ENCODE data around the gene OBP2A. TPM values are rescaled to one million over a fixed set of nuclear protein-coding genes. Genes with fewer than 3 reads are reported as not detected.

The OBP2A gene
- polyA plus RNA-seq, 4 donors, result 0.09 TPM; not detected in 3

DNA sequence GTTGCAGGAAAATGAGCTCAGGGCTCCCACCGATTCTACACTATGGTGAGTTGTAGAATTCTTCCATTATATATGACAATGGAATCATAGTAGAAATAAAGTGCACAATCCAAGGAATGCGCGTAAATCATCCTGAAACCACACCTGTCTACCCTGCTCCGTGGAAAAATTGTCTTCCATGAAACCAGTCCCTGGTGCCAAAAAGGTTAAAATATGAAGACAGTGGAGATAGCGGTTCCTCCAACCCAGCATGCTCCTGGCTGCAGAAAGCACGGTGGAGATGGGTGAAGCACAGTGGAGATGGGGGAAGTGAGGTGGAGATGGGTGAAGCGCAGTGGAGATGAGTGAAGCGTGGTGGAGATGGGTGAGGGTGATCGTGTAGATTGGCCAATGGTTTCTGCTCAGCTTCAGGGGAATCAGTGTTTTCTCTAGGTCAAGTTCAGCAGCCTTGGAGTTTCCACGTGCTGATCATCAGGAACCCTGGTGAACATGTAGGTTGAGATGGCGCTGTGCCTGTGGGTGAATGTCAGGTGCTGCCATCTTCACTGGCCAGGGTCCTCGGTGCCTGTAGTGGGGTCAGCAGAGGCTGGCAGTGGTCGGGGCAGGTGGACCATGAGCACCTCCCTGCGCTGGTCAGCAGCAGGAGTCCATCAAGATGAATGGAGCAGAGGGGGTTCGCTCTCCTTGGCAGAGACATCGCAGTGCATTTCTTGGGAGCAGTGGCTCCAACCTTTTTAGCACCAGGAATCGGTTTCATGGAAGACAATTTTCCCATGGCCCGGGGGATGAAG lies 35.9 kb downstream of the OBP2A start:
- H3K36me3 ChIP-seq (ENCODE audit: control insufficient read depth in 3 of 3, insufficient read depth in 2 of 3, low read depth in 1 of 3, low read length in 3 of 3), result no peaks in the 10 kb centered on the region
- no peak overlapping the region for H3K4me3 ChIP-seq (ENCODE audit: low read depth in 1 of 3, low read length in 3 of 3)
- H3K27ac ChIP-seq (ENCODE audit: low read depth in 1 of 3, low read length in 2 of 3), result no peak overlapping the region
- H3K9me3 ChIP-seq (ENCODE audit: control insufficient read depth in 2 of 2, insufficient read depth in 1 of 2, low read depth in 1 of 2, low read length in 1 of 2), result no peaks in the 10 kb centered on the region
- H3K4me1 ChIP-seq (ENCODE audit: control insufficient read depth in 3 of 3, insufficient read depth in 2 of 3, low read depth in 1 of 3, low read length in 2 of 3), result no peaks in the 10 kb centered on the region
- 85 to 88% (median 85%) methylated on average over 18 of the region's 18 CpGs for WGBS, 3 donors
- no peaks in the 10 kb centered on the region for H3K27me3 ChIP-seq (ENCODE audit: control insufficient read depth in 3 of 3, insufficient read depth in 3 of 3, low read length in 3 of 3)
- no peak for FAIRE-seq
- DNase-seq, result no peak

- FAIRE-seq, result no peak
- Histone ChIP-seq H3K36me3 (ENCODE audit: control insufficient read depth in 3 of 3, insufficient read depth in 2 of 3, low read depth in 1 of 3, low read length in 3 of 3) (no peaks in the 10 kb centered on the region), H3K4me3 (ENCODE audit: low read depth in 1 of 3, low read length in 3 of 3) (no peak overlapping the region), H3K9me3 (ENCODE audit: control insufficient read depth in 2 of 2, insufficient read depth in 1 of 2, low read depth in 1 of 2, low read length in 1 of 2) (no peaks in the 10 kb centered on the region), H3K27me3 (ENCODE audit: control insufficient read depth in 3 of 3, insufficient read depth in 3 of 3, low read length in 3 of 3) (no peaks in the 10 kb centered on the region), H3K4me1 (ENCODE audit: control insufficient read depth in 3 of 3, insufficient read depth in 2 of 3, low read depth in 1 of 3, low read length in 2 of 3) (no peaks in the 10 kb centered on the region), H3K27ac (ENCODE audit: low read depth in 1 of 3, low read length in 2 of 3) (no peak overlapping the region)
- 82 to 88% (median 88%) methylated on average over 14 of the region's 14 CpGs for WGBS, 3 donors
- no peak for DNase-seq
Measured at GRCh38 chr9:135582541-135582940, 36.6 kb downstream of the OBP2A start.

GRCh38 chr9:135582966-135583687 lies 37.2 kb downstream of the OBP2A start:
- H3K27me3 ChIP-seq (ENCODE audit: control insufficient read depth in 3 of 3, insufficient read depth in 3 of 3, low read length in 3 of 3), result no peaks in the 10 kb centered on the region
- 70 to 78% (median 74%) methylated on average over 18 to 19 of the region's 19 CpGs for WGBS, 3 donors
- DNase-seq, result no peak

DNA sequence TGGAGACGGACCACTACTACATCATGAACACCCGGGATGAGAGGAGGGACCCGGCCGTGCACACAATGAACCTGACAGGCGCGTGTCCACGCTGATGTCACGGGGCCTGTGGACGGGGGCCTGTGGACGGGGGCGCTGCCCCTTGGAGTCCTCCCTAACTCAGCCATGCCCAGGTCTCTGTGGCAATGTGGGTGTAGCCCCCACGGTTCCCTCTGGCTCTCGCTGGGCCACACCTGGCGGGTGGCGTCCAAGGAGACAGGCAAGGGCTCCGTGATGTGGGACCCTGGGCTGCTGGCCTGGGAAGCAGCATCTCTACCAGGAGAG lies 37.7 kb downstream of the OBP2A start:
- H3K36me3 ChIP-seq (ENCODE audit: control insufficient read depth in 3 of 3, insufficient read depth in 2 of 3, low read depth in 1 of 3, low read length in 3 of 3), result no peaks in the 10 kb centered on the region
- DNase-seq (no peak), FAIRE-seq (no peak)
- no peaks in the 10 kb centered on the region for H3K9me3 ChIP-seq (ENCODE audit: control insufficient read depth in 2 of 2, insufficient read depth in 1 of 2, low read depth in 1 of 2, low read length in 1 of 2)
- no peaks in the 10 kb centered on the region for H3K4me1 ChIP-seq (ENCODE audit: control insufficient read depth in 3 of 3, insufficient read depth in 2 of 3, low read depth in 1 of 3, low read length in 2 of 3)
- H3K27me3 ChIP-seq (ENCODE audit: control insufficient read depth in 3 of 3, insufficient read depth in 3 of 3, low read length in 3 of 3), result no peaks in the 10 kb centered on the region
- 84 to 89% (median 86%) methylated on average over 16 of the region's 16 CpGs for WGBS, 3 donors
- no peak overlapping the region for H3K4me3 ChIP-seq (ENCODE audit: low read depth in 1 of 3, low read length in 3 of 3)
- H3K27ac ChIP-seq (ENCODE audit: low read depth in 1 of 3, low read length in 2 of 3), result no peak overlapping the region

More at GRCh38 chr9:135582966-135583687, 37.2 kb downstream of the OBP2A start:
- H3K27ac ChIP-seq (ENCODE audit: low read depth in 1 of 3, low read length in 2 of 3), result no peak overlapping the region
- FAIRE-seq, result no peak
- no peak overlapping the region for H3K4me3 ChIP-seq (ENCODE audit: low read depth in 1 of 3, low read length in 3 of 3)
- H3K36me3 ChIP-seq (ENCODE audit: control insufficient read depth in 3 of 3, insufficient read depth in 2 of 3, low read depth in 1 of 3, low read length in 3 of 3), result no peaks in the 10 kb centered on the region
- H3K4me1 ChIP-seq (ENCODE audit: control insufficient read depth in 3 of 3, insufficient read depth in 2 of 3, low read depth in 1 of 3, low read length in 2 of 3), result no peaks in the 10 kb centered on the region
- no peaks in the 10 kb centered on the region for H3K9me3 ChIP-seq (ENCODE audit: control insufficient read depth in 2 of 2, insufficient read depth in 1 of 2, low read depth in 1 of 2, low read length in 1 of 2)

DNA sequence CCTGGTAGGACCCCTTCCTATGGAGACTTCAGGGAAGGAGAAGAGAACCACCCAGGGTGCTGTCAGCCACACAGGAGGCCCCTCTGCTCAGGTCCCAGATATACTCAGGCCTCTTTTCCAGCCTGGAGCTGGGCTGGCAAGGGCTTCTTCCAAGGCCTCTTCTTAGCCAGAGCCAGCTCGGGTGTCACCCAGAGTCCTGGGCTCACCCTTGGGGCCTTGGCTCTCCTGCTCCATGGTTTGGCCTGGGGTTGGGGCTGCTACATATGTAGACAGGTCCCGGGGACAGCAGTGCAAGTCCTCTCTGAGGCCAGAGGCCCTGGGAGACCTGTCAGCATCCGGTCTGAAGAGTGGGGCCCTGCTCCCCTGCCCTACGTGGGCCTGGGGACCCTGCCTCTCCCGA lies 38.4 kb downstream of the OBP2A start:
- DNase-seq (no peak), FAIRE-seq (no peak)
- Histone ChIP-seq H3K36me3 (ENCODE audit: control insufficient read depth in 3 of 3, insufficient read depth in 2 of 3, low read depth in 1 of 3, low read length in 3 of 3) (no peaks in the 10 kb centered on the region), H3K27ac (ENCODE audit: low read depth in 1 of 3, low read length in 2 of 3) (no peak overlapping the region), H3K4me3 (ENCODE audit: low read depth in 1 of 3, low read length in 3 of 3) (no peak overlapping the region), H3K9me3 (ENCODE audit: control insufficient read depth in 2 of 2, insufficient read depth in 1 of 2, low read depth in 1 of 2, low read length in 1 of 2) (no peaks in the 10 kb centered on the region), H3K27me3 (ENCODE audit: control insufficient read depth in 3 of 3, insufficient read depth in 3 of 3, low read length in 3 of 3) (no peaks in the 10 kb centered on the region), H3K4me1 (ENCODE audit: control insufficient read depth in 3 of 3, insufficient read depth in 2 of 3, low read depth in 1 of 3, low read length in 2 of 3) (no peaks in the 10 kb centered on the region)
- 45 to 56% (median 47%) methylated on average over 5 of the region's 5 CpGs for WGBS, 3 donors

- FAIRE-seq, result no peak
Measured at GRCh38 chr9:135584934-135585333, 39.0 kb downstream of the OBP2A start.

DNA sequence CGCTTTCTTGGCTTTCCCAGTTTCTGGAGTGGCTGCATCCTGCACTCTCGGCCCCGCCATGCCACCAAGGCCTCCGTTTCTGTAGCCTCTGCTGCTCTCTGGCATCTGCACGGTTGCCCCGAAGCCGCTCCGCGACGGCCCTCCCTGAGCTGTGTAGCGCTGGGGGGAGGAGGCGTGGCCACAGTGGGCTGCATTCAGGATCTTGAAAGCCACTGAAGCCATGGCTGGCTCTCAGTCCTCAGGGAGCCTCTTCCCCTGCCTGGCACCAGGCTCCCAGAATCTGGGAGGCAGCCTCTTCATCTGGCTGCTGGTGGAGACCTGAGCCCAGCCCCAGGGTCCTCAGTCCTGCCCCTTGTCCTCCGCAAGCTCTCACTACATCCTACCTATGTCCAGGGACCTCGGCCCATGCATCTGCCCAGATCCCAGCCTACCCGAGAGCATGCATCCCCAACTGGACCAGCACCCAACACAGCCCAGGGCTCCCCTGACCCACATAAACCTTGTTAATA lies 40.7 kb downstream of the OBP2A start:
- no peaks in the 10 kb centered on the region for H3K9me3 ChIP-seq (ENCODE audit: control insufficient read depth in 2 of 2, insufficient read depth in 1 of 2, low read depth in 1 of 2, low read length in 1 of 2)
- no peaks in the 10 kb centered on the region for H3K27me3 ChIP-seq (ENCODE audit: control insufficient read depth in 3 of 3, insufficient read depth in 3 of 3, low read length in 3 of 3)
- H3K36me3 ChIP-seq (ENCODE audit: control insufficient read depth in 3 of 3, insufficient read depth in 2 of 3, low read depth in 1 of 3, low read length in 3 of 3), result no peaks in the 10 kb centered on the region
- FAIRE-seq (no peak), DNase-seq (no peak)
- no peak overlapping the region for H3K27ac ChIP-seq (ENCODE audit: low read depth in 1 of 3, low read length in 2 of 3)
- 72 to 76% (median 73%) methylated on average over 14 to 15 of the region's 15 CpGs for WGBS, 3 donors
- no peak overlapping the region for H3K4me3 ChIP-seq (ENCODE audit: low read depth in 1 of 3, low read length in 3 of 3)
- no peaks in the 10 kb centered on the region for H3K4me1 ChIP-seq (ENCODE audit: control insufficient read depth in 3 of 3, insufficient read depth in 2 of 3, low read depth in 1 of 3, low read length in 2 of 3)

More at GRCh38 chr9:135584934-135585333, 39.0 kb downstream of the OBP2A start:
- H3K4me1 ChIP-seq (ENCODE audit: control insufficient read depth in 3 of 3, insufficient read depth in 2 of 3, low read depth in 1 of 3, low read length in 2 of 3), result no peaks in the 10 kb centered on the region
- H3K9me3 ChIP-seq (ENCODE audit: control insufficient read depth in 2 of 2, insufficient read depth in 1 of 2, low read depth in 1 of 2, low read length in 1 of 2), result no peaks in the 10 kb centered on the region
- no peak overlapping the region for H3K4me3 ChIP-seq (ENCODE audit: low read depth in 1 of 3, low read length in 3 of 3)
- 63 to 76% (median 68%) methylated on average over 16 of the region's 16 CpGs for WGBS, 3 donors
- DNase-seq, result no peak
- H3K27ac ChIP-seq (ENCODE audit: low read depth in 1 of 3, low read length in 2 of 3), result no peak overlapping the region
- no peaks in the 10 kb centered on the region for H3K27me3 ChIP-seq (ENCODE audit: control insufficient read depth in 3 of 3, insufficient read depth in 3 of 3, low read length in 3 of 3)
- no peaks in the 10 kb centered on the region for H3K36me3 ChIP-seq (ENCODE audit: control insufficient read depth in 3 of 3, insufficient read depth in 2 of 3, low read depth in 1 of 3, low read length in 3 of 3)

DNA sequence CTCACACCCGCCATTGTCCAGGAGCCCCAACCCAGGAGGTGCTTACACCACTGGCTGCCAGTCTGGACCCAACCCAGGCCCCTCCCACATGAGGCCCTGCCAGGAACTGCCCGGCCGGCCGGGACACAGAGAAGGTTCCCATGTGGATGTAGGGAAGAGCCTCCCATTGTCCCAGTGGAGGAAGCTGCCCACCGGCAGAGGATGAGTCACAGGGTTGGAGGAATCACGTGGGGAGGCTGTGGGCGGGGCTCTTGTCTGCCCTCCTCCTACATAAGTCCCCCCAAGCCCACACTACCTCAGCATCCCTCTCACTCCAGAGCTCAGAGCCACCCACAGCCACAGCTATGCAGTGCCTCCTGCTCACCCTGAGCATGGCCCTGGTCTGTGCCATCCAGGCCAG lies 41.7 kb downstream of the OBP2A start:
- no peak overlapping the region for H3K4me3 ChIP-seq (ENCODE audit: low read depth in 1 of 3, low read length in 3 of 3)
- no peaks in the 10 kb centered on the region for H3K9me3 ChIP-seq (ENCODE audit: control insufficient read depth in 2 of 2, insufficient read depth in 1 of 2, low read depth in 1 of 2, low read length in 1 of 2)
- no peaks in the 10 kb centered on the region for H3K27me3 ChIP-seq (ENCODE audit: control insufficient read depth in 3 of 3, insufficient read depth in 3 of 3, low read length in 3 of 3)
- H3K27ac ChIP-seq (ENCODE audit: low read depth in 1 of 3, low read length in 2 of 3), result no peak overlapping the region
- no peaks in the 10 kb centered on the region for H3K36me3 ChIP-seq (ENCODE audit: control insufficient read depth in 3 of 3, insufficient read depth in 2 of 3, low read depth in 1 of 3, low read length in 3 of 3)
- H3K4me1 ChIP-seq (ENCODE audit: control insufficient read depth in 3 of 3, insufficient read depth in 2 of 3, low read depth in 1 of 3, low read length in 2 of 3), result no peaks in the 10 kb centered on the region
- 19% methylated on average over 7 of the region's 7 CpGs; no CpG with 5 or more reads in 2 of the 3 donors for WGBS, 3 donors
- FAIRE-seq (no peak), DNase-seq (no peak)

All from small intestine (tissue), 7 donors.